Neuronal stem cell (in vitro differentiated cells): ENCODE data around the gene MTREX.

ENCODE experiments used
- DNase-seq: peaks from one replicate; pipeline ENCODE4 v3.0.0-alpha.2; 2013; ENCODE audit warnings: low spot score
- H2AFZ ChIP-seq: one replicate; pipeline ENCODE4 v1.6.1; 2013; ENCODE audit warnings: mild to moderate bottlenecking, low read length, inconsistent platforms
- H2AK5ac ChIP-seq: 2 replicates; pipeline ENCODE4 v1.6.1; 2013; ENCODE audit warnings: low read depth, mild to moderate bottlenecking, inconsistent platforms, low read length, moderate library complexity, mixed read lengths
- H2BK120ac ChIP-seq: 2 replicates; pipeline ENCODE4 v1.6.1; 2013; ENCODE audit warnings: low read depth, mild to moderate bottlenecking, inconsistent platforms, low read length, moderate library complexity, mixed read lengths
- H2BK12ac ChIP-seq: one replicate; pipeline ENCODE4 v1.6.1; 2013; ENCODE audit warnings: low read length, inconsistent platforms
- H2BK15ac ChIP-seq: 2 replicates; pipeline ENCODE4 v1.6.1; 2013; ENCODE audit warnings: mild to moderate bottlenecking, low read length, inconsistent platforms, mixed read lengths
- H2BK5ac ChIP-seq: one replicate; pipeline ENCODE4 v1.6.1; 2013; ENCODE audit warnings: inconsistent platforms, mild to moderate bottlenecking, low read length, moderate library complexity
- H3K14ac ChIP-seq: one replicate; pipeline ENCODE4 v1.6.1; 2013; ENCODE audit warnings: low read length, inconsistent platforms
- H3K18ac ChIP-seq: 2 replicates; pipeline ENCODE4 v1.6.1; 2013; ENCODE audit warnings: low read length, inconsistent platforms
- H3K23ac ChIP-seq: 2 replicates; pipeline ENCODE4 v1.6.1; 2013; ENCODE audit warnings: low read depth, mild to moderate bottlenecking, mixed read lengths, low read length, inconsistent platforms; ENCODE audit not compliant: poor library complexity
- H3K27ac ChIP-seq: replicated peaks from 3 replicates; pipeline ENCODE4 v1.5.1; 2013; ENCODE audit warnings: low read length, inconsistent platforms
- H3K27me3 ChIP-seq, 3 experiments: 2 replicates each; pipeline ENCODE4 v1.6.1; 2013; ENCODE audit warnings: low read length in 3 of 3, mild to moderate bottlenecking in 2 of 3, inconsistent platforms in 1 of 3, low read depth in 1 of 3, mixed read lengths in 1 of 3, moderate library complexity in 1 of 3; ENCODE audit not compliant: control insufficient read depth in 3 of 3, insufficient read depth in 3 of 3
- H3K36me3 ChIP-seq, 2 donors: replicated peaks in 1 of 2; 2 replicates each; pipeline ENCODE4 v1.6.1; 2013; ENCODE audit warnings: low read length in 2 of 2; ENCODE audit not compliant: control insufficient read depth in 2 of 2, insufficient read depth in 2 of 2
- H3K4ac ChIP-seq: 2 replicates; pipeline ENCODE4 v1.6.1; 2013; ENCODE audit warnings: inconsistent platforms, mild to moderate bottlenecking, low read length, moderate library complexity
- H3K4me1 ChIP-seq, 2 donors: 1 replicate in 1 of 2; 2 replicates in 1 of 2; pipeline ENCODE4 v1.6.1; 2013; ENCODE audit warnings: low read length in 2 of 2, low read depth in 1 of 2; ENCODE audit not compliant: control insufficient read depth in 2 of 2, insufficient read depth in 1 of 2
- H3K4me2 ChIP-seq: one replicate; pipeline ENCODE4 v1.6.1; 2013; ENCODE audit warnings: mild to moderate bottlenecking, low read length, inconsistent platforms; ENCODE audit not compliant: insufficient read depth, poor library complexity, severe bottlenecking
- H3K4me3 ChIP-seq, 2 donors: 2 replicates each; pipeline ENCODE4 v1.5.1; 2013; ENCODE audit warnings: low read length in 2 of 2, mild to moderate bottlenecking in 2 of 2, inconsistent platforms in 1 of 2, moderate library complexity in 1 of 2
- H3K79me1 ChIP-seq: one replicate; pipeline ENCODE4 v1.6.1; 2013; ENCODE audit warnings: low read depth, mild to moderate bottlenecking, inconsistent platforms, low read length, moderate library complexity
- H3K9ac ChIP-seq: one replicate; pipeline ENCODE4 v1.6.1; 2013; ENCODE audit warnings: mild to moderate bottlenecking, low read depth, low read length, inconsistent platforms; ENCODE audit not compliant: poor library complexity
- H3K9me3 ChIP-seq, 2 donors: replicated peaks in 1 of 2; 2 replicates each; pipeline versions ENCODE3 to v1.6.1; 2013; ENCODE audit warnings: low read length in 2 of 2, mild to moderate bottlenecking in 2 of 2, inconsistent platforms in 1 of 2, low read depth in 1 of 2, mixed read lengths in 1 of 2, moderate library complexity in 1 of 2; ENCODE audit not compliant: control insufficient read depth in 2 of 2, insufficient read depth in 1 of 2
- H4K8ac ChIP-seq: one replicate; pipeline ENCODE4 v1.6.1; 2013; ENCODE audit warnings: low read depth, mild to moderate bottlenecking, inconsistent platforms, low read length, moderate library complexity
- H4K91ac ChIP-seq: one replicate; pipeline ENCODE4 v1.6.1; 2013; ENCODE audit warnings: low read length, low read depth, mild to moderate bottlenecking, inconsistent platforms; ENCODE audit not compliant: poor library complexity
- WGBS, 2 donors: extraction: QIAGEN DNeasy Blood & Tissue Kit; methylation state at CpG; one replicate each; pipeline ENCODE4 v1.1.7; 2013; ENCODE audit warnings: missing lambda C conversion rate in 2 of 2, mixed read lengths in 1 of 2; ENCODE audit not compliant: insufficient read length in 2 of 2, insufficient replicate concordance in 1 of 2; ENCODE audit errors: extremely low coverage in 2 of 2; 5-methylcytosine and 5-hydroxymethylcytosine counted together

Gene MTREX

DNA sequence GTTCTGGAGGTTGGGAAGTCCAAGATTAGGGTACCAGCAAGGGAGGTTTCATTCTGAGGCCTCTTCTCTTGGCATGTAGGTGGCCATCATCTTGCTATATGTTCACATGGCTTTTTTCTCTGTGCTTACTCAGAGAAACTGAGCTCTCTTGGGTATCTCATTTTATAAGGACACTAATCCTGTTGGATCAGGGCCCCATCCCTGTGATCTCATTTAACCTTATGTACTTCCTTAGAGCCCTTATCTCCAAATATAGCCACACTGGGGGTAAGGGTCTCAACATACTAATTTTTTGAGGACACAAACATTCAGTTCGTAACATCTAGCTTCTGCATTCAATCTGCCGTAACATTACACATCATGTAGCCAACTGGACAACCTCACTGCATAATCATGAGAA, 6.9 kb upstream of the MTREX start:
- no peak overlapping the region for H3K18ac ChIP-seq
- H3K23ac ChIP-seq: no peak overlapping the region
- H2BK15ac ChIP-seq: no peak overlapping the region
- H2BK12ac ChIP-seq: no peak overlapping the region
- H3K4ac ChIP-seq: no peak overlapping the region
- H3K27me3 ChIP-seq: no peaks in the 10 kb centered on the region
- no peak overlapping the region for H3K4me2 ChIP-seq
- H4K8ac ChIP-seq: no peak overlapping the region
- H3K14ac ChIP-seq: no peak overlapping the region
- H4K91ac ChIP-seq: no peak overlapping the region
- peaks cover 0 to 38% of the 10 kb centered on the region in 2 donors for H3K36me3 ChIP-seq
- H3K27ac ChIP-seq: no peak overlapping the region
- H3K9me3 ChIP-seq: peaks cover 2 to 18% of the 10 kb centered on the region in 2 donors
- peaks cover 0 to under 1% of the 10 kb centered on the region in 2 donors for H3K4me1 ChIP-seq
- WGBS, 2 donors: no CpG with 5 or more reads among the region's 2 CpGs
- H2AFZ ChIP-seq: no peak overlapping the region
- peaks cover 2% of the 10 kb centered on the region for H3K79me1 ChIP-seq
- H3K4me3 ChIP-seq: no peak overlapping the region
- no peak overlapping the region for H2AK5ac ChIP-seq
- H2BK120ac ChIP-seq: no peak overlapping the region
- H2BK5ac ChIP-seq: no peak overlapping the region
- no peak overlapping the region for H3K9ac ChIP-seq
- no peak for DNase-seq

DNA sequence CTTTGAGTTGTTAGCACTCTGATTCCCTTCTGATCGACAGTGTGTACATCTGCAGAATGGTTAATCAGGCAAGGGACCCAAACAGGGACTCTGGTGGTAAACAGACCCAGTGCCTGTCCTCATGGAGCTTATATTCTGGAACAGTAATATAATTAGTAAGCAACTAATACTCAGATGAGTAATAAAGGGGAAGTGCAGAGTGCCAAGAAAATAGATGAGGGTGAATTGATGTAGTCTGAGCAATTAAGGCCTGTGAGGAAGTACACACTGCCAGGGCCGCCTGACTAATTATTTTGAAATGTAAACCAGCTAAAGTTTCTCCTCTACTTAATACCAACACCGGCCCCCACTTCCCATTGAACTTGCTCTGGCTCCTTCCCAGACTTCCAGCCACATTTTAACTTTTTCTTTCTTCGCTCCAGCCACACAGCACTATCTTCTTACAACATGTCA, 4.5 kb upstream of the MTREX start:
- Histone ChIP-seq H4K91ac (no peak overlapping the region), H4K8ac (no peak overlapping the region), H3K36me3 (peaks cover 0 to 14% of the 10 kb centered on the region in 2 donors), H2BK12ac (no peak overlapping the region), H3K14ac (no peak overlapping the region), H2AK5ac (no peak overlapping the region), H3K27me3 (no peaks in the 10 kb centered on the region), H3K27ac (no peak overlapping the region), H2AFZ (no peak overlapping the region), H3K9ac (no peak overlapping the region), H3K4me3 (no peak overlapping the region), H2BK5ac (no peak overlapping the region), H3K4ac (no peak overlapping the region), H3K18ac (no peak overlapping the region), H3K9me3 (peaks cover 2 to 18% of the 10 kb centered on the region in 2 donors), H2BK15ac (no peak overlapping the region), H2BK120ac (no peak overlapping the region), H3K23ac (no peak overlapping the region), H3K79me1 (peaks cover 6% of the 10 kb centered on the region), H3K4me1 (peaks cover 4% of the 10 kb centered on the region in 2 donors), H3K4me2 (no peak overlapping the region)
- WGBS, 2 donors: no CpG with 5 or more reads among the region's 4 CpGs
- no peak for DNase-seq

DNA sequence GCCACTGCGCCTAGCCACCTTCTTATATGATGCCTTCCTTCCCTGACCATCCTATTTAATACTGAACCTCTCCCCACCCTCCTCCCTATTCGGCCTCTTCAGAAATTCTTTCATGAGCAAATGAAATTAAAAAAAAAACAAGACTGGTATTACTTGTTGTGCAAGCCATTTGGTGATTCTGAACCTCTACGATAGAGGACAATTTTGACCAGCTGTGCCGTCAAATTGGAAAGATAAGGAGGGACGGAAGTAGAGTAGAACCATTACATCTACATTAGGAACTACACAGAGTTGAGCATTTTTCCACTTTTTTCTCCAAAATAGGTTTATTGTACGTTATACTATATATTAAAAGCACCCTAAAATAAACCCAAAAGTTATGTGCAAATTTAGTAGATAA, 3.2 kb upstream of the MTREX start:
- Histone ChIP-seq H3K4me3 (no peak overlapping the region), H3K79me1 (peaks cover 4% of the 10 kb centered on the region)

DNA sequence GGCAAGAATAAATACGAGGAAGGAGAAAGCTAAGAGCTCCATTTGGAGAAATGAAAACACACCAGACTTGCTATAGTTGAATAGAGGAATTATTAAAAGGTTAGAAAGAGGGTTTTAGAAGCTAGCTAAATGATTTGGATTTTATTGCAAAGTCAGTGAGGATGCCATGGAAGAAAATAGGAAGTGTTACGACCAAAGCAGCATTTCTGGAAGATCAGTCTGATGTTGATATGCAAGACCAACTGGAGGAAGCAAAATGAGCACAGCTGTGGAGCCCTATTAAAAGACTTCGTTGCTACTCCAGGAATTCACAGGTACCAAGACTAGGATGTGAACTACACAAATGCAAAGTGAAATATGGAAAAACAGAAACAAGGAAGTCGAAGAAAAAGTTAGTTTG, 2.4 kb upstream of the MTREX start:
- Histone ChIP-seq H2BK5ac (no peak overlapping the region), H3K14ac (no peak overlapping the region), H2AK5ac (no peak overlapping the region), H2BK15ac (no peak overlapping the region), H3K4me3 (no peak overlapping the region), H3K36me3 (peaks cover 0 to 12% of the 10 kb centered on the region in 2 donors), H3K27me3 (no peaks in the 10 kb centered on the region), H2BK120ac (no peak overlapping the region), H4K91ac (no peak overlapping the region), H3K18ac (no peak overlapping the region), H3K4ac (no peak overlapping the region), H3K9ac (no peak overlapping the region), H3K4me1 (peaks cover 4 to 10% of the 10 kb centered on the region in 2 donors), H3K23ac (no peak overlapping the region), H3K79me1 (peaks cover 4% of the 10 kb centered on the region), H2AFZ (no peak overlapping the region), H3K27ac (no peak overlapping the region), H3K4me2 (no peak overlapping the region), H3K9me3 (peaks cover 2 to 15% of the 10 kb centered on the region in 2 donors), H2BK12ac (no peak overlapping the region), H4K8ac (no peak overlapping the region)
- DNase-seq: no peak
- no CpG with 5 or more reads among the region's 4 CpGs for WGBS, 2 donors

More for the DNA sequence above, 3.2 kb upstream of the MTREX start:
- H2BK15ac ChIP-seq: no peak overlapping the region
- no peak overlapping the region for H3K4me2 ChIP-seq
- H2AK5ac ChIP-seq: no peak overlapping the region
- H3K9ac ChIP-seq: no peak overlapping the region
- peaks cover 0 to 11% of the 10 kb centered on the region in 2 donors for H3K36me3 ChIP-seq
- no peak overlapping the region for H4K8ac ChIP-seq
- no peak overlapping the region for H3K23ac ChIP-seq
- H3K14ac ChIP-seq: no peak overlapping the region
- H3K27me3 ChIP-seq: no peaks in the 10 kb centered on the region
- no peak overlapping the region for H3K4ac ChIP-seq
- DNase-seq: no peak
- H3K18ac ChIP-seq: no peak overlapping the region
- peaks cover 2 to 15% of the 10 kb centered on the region in 2 donors for H3K9me3 ChIP-seq
- peaks cover 4 to 10% of the 10 kb centered on the region in 2 donors for H3K4me1 ChIP-seq
- WGBS, 2 donors: no CpG with 5 or more reads among the region's 6 CpGs
- H2AFZ ChIP-seq: no peak overlapping the region
- H2BK5ac ChIP-seq: no peak overlapping the region
- no peak overlapping the region for H2BK12ac ChIP-seq
- H3K27ac ChIP-seq: no peak overlapping the region
- no peak overlapping the region for H2BK120ac ChIP-seq
- no peak overlapping the region for H4K91ac ChIP-seq
